ENCODE data around the gene SNX20. TPM values are rescaled to one million over a fixed set of nuclear protein-coding genes. Genes with fewer than 3 reads are reported as not detected.

SNX20 gene
- total and polyA plus RNA-seq, 10 of the 15 experiments (the other 5 are each of a cell fraction or from before 2014, with no cell fraction given): 4.6 to 30.8 (median 21.9) TPM

- TF ChIP-seq NR2F1 (conservative IDR thresholded peaks at IDR 0.05): no peak
- TF ChIP-seq MEF2A (IDR thresholded peaks at IDR 0.05; ENCODE audit: insufficient read depth, low read depth, low read length): no peak
- no peak for TF ChIP-seq CHD1 (IDR thresholded peaks at IDR 0.05; ENCODE audit: low read depth, low read length)
- TF ChIP-seq E2F4 (IDR thresholded peaks at IDR 0.05; ENCODE audit: low read depth, low read length): no peak
These were observed 47.9 kb downstream of the SNX20 start (continued) for GRCh38 chr16:50632927-50633800.

DNA sequence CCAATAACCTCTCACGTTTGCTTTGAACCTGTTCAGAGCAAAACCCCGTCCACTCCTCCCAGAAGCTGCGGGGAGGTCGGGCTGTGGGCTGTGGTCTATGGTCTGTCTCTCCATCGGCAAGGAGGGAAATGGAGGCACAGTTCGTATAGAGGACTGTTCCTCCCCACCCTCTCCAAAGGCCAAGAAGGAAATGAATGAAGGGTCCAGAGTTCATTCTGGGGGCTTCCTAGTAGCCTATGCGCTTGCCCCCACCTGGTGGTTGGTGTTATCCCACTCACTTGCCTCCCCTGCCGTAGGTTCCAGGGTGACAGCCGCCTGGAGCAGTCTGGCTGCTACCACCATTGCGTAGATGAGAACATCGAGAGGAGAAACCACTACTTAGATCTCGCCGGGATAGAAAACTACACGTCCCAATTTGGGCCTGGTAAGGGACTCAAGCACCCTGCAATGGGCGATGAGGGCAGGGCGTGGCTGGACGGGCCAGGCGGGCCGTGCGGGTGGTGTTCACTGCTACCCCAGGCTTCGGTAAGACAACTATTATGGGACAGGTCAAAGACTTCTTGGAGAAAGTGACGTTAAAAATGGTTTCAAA is 49.0 kb downstream of the SNX20 start:
- Histone ChIP-seq H3K79me2 (ENCODE audit: control insufficient read depth, insufficient read depth, low read length) (no peaks in the 10 kb centered on the region), H3K4me1 (ENCODE audit: control insufficient read depth, insufficient read depth, low read length) (peaks cover 4% of the 10 kb centered on the region), H3K9ac (ENCODE audit: control insufficient read depth, insufficient read depth, low read length) (no peak overlapping the region), H2AFZ (ENCODE audit: control insufficient read depth, low read depth, low read length) (no peak overlapping the region), H3K9me3 (replicated peaks; ENCODE audit: control insufficient read depth, insufficient read depth, low read length) (no peaks in the 10 kb centered on the region), H3K27ac (ENCODE audit: control insufficient read depth, insufficient read depth) (no peak overlapping the region), H3K27me3 (replicated peaks in 1 of 2; ENCODE audit: control insufficient read depth in 2 of 2, insufficient read depth in 2 of 2, low read length in 1 of 2) (no peaks in the 10 kb centered on the region), H4K20me1 (ENCODE audit: control insufficient read depth, insufficient read depth) (no peaks in the 10 kb centered on the region), H3K36me3 (ENCODE audit: control insufficient read depth in 2 of 2, insufficient read depth in 2 of 2, low read length in 1 of 2) (no peaks in the 10 kb centered on the region), H3K4me3 (no peak overlapping the region), H3K4me2 (ENCODE audit: control insufficient read depth, insufficient read depth) (no peak overlapping the region)
- ChIA-PET SMC1A (ENCODE audit: uncharacterized antibody, unreplicated experiment) (no interaction called here), CTCF (no interaction called here), POLR2A (no interaction called here), RAD21 (ENCODE audit: unreplicated experiment) (no interaction called here)
- FAIRE-seq: no peak
- in situ Hi-C loops (cut with MboI): no loop called here
- 66% methylated on average over 22 of the region's 22 CpGs for WGBS (ENCODE audit: insufficient coverage, insufficient replicate concordance, low lambda C conversion rate, missing lambda C conversion rate)
- ATAC-seq: no peak
- intact Hi-C loops (cut with micrococcal nuclease; ENCODE audit: unreplicated experiment): no loop called here
- no TSS peak for BruUV-seq (replicated peaks)
- no peak for DNase-seq (ENCODE audit: low read depth, low spot score)
- TF ChIP-seq NKRF (conservative IDR thresholded peaks at IDR 0.05) (no peak), STAT1 (conservative IDR thresholded peaks at IDR 0.05) (no peak), KDM1A (IDR thresholded peaks at IDR 0.05; ENCODE audit: borderline replicate concordance) (no peak), MYC (IDR thresholded peaks at IDR 0.05; ENCODE audit: insufficient read depth, insufficient read length, insufficient replicate concordance, low read length, severe bottlenecking) (no peak), STAT3 (IDR thresholded peaks at IDR 0.05; ENCODE audit: low read depth, low read length) (no peak), MTA3 (IDR thresholded peaks at IDR 0.05; ENCODE audit: borderline replicate concordance, low read length) (no peak), E2F8 (IDR thresholded peaks at IDR 0.05; ENCODE audit: low read depth, partially characterized antibody) (no peak)

Data from GM12878 (cell line).